ENCODE measurements around the gene TMEM132E.

GRCh38 chr17:34566201-34566600 lies 13.2 kb upstream of the TMEM132E start:
- TF ChIP-seq CTCF (conservative IDR thresholded peaks at IDR 0.05; ENCODE audit: low read depth, low read length) (no peak), USF2 (IDR thresholded peaks at IDR 0.05; ENCODE audit: low read depth, low read length) (no peak), POLR2A (IDR thresholded peaks at IDR 0.05; ENCODE audit: low read depth, low read length) (no peak)

All from IMR-90 (cell line).